Keratinocyte (primary cell): ENCODE data around the gene CDIPT. TPM values are rescaled to one million over a fixed set of nuclear protein-coding genes. Genes with fewer than 3 reads are reported as not detected.
A peak's percentile ranks its signal among the peaks of the same experiment; 100 is the strongest.

Experiments used
- DNase-seq: peaks from one replicate; pipeline ENCODE4 v3.0.0-alpha.2; 2011; ENCODE audit warnings: low read depth, missing footprints, low spot score
- FAIRE-seq: peaks from 2 replicates; lab custom pipeline; 2011; peaks lifted over from hg19 to GRCh38; lab: Jason Lieb, UNC
- H2AFZ ChIP-seq: 2 replicates; pipeline ENCODE4 v1.6.0; 2012; ENCODE audit warnings: low read length, control low read depth, inconsistent platforms; ENCODE audit not compliant: control insufficient read depth
- H3K27ac ChIP-seq: 2 replicates; pipeline ENCODE4 v1.5.1; 2011; ENCODE audit warnings: low read length; ENCODE audit not compliant: control insufficient read depth, insufficient read depth
- H3K27me3 ChIP-seq: 3 replicates; pipeline ENCODE4 v1.6.0; 2011; ENCODE audit warnings: low read length; ENCODE audit not compliant: control insufficient read depth, insufficient read depth; ENCODE audit errors: extremely low read depth
- H3K36me3 ChIP-seq, 2 experiments: 2 replicates in 1 of 2; 3 replicates in 1 of 2; pipeline ENCODE4 v1.5.1; 2011; ENCODE audit warnings: low read length in 2 of 2, mild to moderate bottlenecking in 1 of 2; ENCODE audit not compliant: control insufficient read depth in 2 of 2, insufficient read depth in 2 of 2; ENCODE audit errors: extremely low read depth in 1 of 2
- H3K4me1 ChIP-seq: 3 replicates; pipeline ENCODE4 v1.5.1; 2011; ENCODE audit warnings: low read length; ENCODE audit not compliant: control insufficient read depth, insufficient read depth; ENCODE audit errors: extremely low read depth
- H3K4me2 ChIP-seq: 3 replicates; pipeline ENCODE4 v1.6.0; 2011; ENCODE audit warnings: low read depth, low read length; ENCODE audit not compliant: control insufficient read depth, insufficient read depth; ENCODE audit errors: extremely low read depth
- H3K4me3 ChIP-seq, 3 experiments: fragments of 200-600 bp in 1 of 3; sonication (generic) in 1 of 3; 2 replicates in 2 of 3; 3 replicates in 1 of 3; pipeline ENCODE4 v1.5.1; 2011 to 2016; ENCODE audit warnings: low read length in 3 of 3, mild to moderate bottlenecking in 3 of 3, control low read depth in 2 of 3, inconsistent platforms in 1 of 3, low read depth in 1 of 3, mixed read lengths in 1 of 3, mixed run types in 1 of 3, moderate library complexity in 1 of 3; ENCODE audit not compliant: control insufficient read depth in 2 of 3, insufficient read depth in 2 of 3; ENCODE audit errors: extremely low read depth in 1 of 3
- H3K79me2 ChIP-seq: 2 replicates; pipeline ENCODE4 v1.6.0; 2012; ENCODE audit warnings: low read length; ENCODE audit not compliant: control insufficient read depth, insufficient read depth
- H3K9ac ChIP-seq: 3 replicates; pipeline ENCODE4 v1.6.0; 2011; ENCODE audit warnings: low read length; ENCODE audit not compliant: control insufficient read depth, insufficient read depth; ENCODE audit errors: extremely low read depth
- H3K9me1 ChIP-seq: 3 replicates; pipeline ENCODE4 v1.6.0; 2011; ENCODE audit warnings: low read length; ENCODE audit not compliant: control insufficient read depth, insufficient read depth; ENCODE audit errors: extremely low read depth
- H3K9me3 ChIP-seq: 2 replicates; pipeline ENCODE4 v1.5.1; 2012; ENCODE audit warnings: low read depth, low read length; ENCODE audit not compliant: control insufficient read depth
- H4K20me1 ChIP-seq: 3 replicates; pipeline ENCODE4 v1.6.0; 2011; ENCODE audit warnings: low read length; ENCODE audit not compliant: control insufficient read depth, insufficient read depth; ENCODE audit errors: extremely low read depth
- EZH2 ChIP-seq: IDR thresholded peaks from one replicate; pipeline ENCODE4 v1.6.1; 2012; ENCODE audit warnings: inconsistent platforms, mild to moderate bottlenecking, low read length, moderate library complexity
- dilution Hi-C: fragments of 300-500 bp; cut with MboI; formaldehyde crosslinking; loops from one replicate; pipeline ENCODE4 v1.7.0; 2020; ENCODE audit warnings: low sequenced_read_pairs; ENCODE audit not compliant: extremely low pct_ligation_motif_present
- polyA minus RNA-seq, 3 experiments: library from RNA; depleted of rRNA, polyadenylated mRNA; stranded (reverse); fragments of >200 nt; gene quantifications; 1 replicate in 1 of 3; 2 replicates in 1 of 3; 3 replicates in 1 of 3; pipeline ENCODE4 v1.2.3, GENCODE V29; 2011
- polyA plus RNA-seq, 5 experiments: library from polyadenylated mRNA; depleted of rRNA in 3 of 5; stranded (reverse) in 3 of 5; stranded (forward) in 1 of 5; unstranded in 1 of 5; fragments of >200 nt; gene quantifications; 1 replicate in 1 of 5; 2 replicates in 3 of 5; 3 replicates in 1 of 5; pipeline versions ENCODE4 v1.2.1 to v1.2.3, GENCODE V29; 2011 to 2012; ENCODE audit warnings: missing spikeins in 2 of 5, low read depth in 1 of 5, low replicate concordance in 1 of 5
- TF ChIP-seq, protein P1 (sequence below), 3 experiments: IDR thresholded peaks in 1 of 3; conservative IDR thresholded peaks in 1 of 3; optimal IDR thresholded peaks in 1 of 3; 2 replicates in 2 of 3; 3 replicates in 1 of 3; pipeline versions ENCODE3 to v1.5.1; 2011; ENCODE audit warnings: low read length in 3 of 3, mild to moderate bottlenecking in 3 of 3, moderate library complexity in 2 of 3, control low read depth in 1 of 3, inconsistent platforms in 1 of 3; ENCODE audit not compliant: insufficient read depth in 2 of 3; ENCODE audit errors: extremely low read depth in 1 of 3

Gene CDIPT, protein sequence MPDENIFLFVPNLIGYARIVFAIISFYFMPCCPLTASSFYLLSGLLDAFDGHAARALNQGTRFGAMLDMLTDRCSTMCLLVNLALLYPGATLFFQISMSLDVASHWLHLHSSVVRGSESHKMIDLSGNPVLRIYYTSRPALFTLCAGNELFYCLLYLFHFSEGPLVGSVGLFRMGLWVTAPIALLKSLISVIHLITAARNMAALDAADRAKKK
- polyA plus RNA-seq (49.5 to 94.6 TPM (median 60.0 TPM) in 3 replicates), polyA minus RNA-seq (47.8 to 94.3 TPM (median 65.9 TPM) in 3 replicates)
- 12.6 TPM for polyA plus RNA-seq (2011; ENCODE audit: low read depth)
- polyA plus RNA-seq (2011; cell fraction: cytosol; rRNA removed): 67.8 and 106 TPM in 2 replicates
- 65.0 and 79.3 TPM in 2 replicates for polyA plus RNA-seq (2011; cell fraction: nucleus; rRNA removed)
- polyA plus RNA-seq (2012; ENCODE audit: low replicate concordance): 50.5 and 67.6 TPM in 2 replicates
- 165 TPM for polyA minus RNA-seq (2011; cell fraction: cytosol; rRNA and poly(A)+ RNA removed)
- polyA minus RNA-seq (2011; cell fraction: nucleus; rRNA and poly(A)+ RNA removed): 33.9 and 34.9 TPM in 2 replicates

DNA sequence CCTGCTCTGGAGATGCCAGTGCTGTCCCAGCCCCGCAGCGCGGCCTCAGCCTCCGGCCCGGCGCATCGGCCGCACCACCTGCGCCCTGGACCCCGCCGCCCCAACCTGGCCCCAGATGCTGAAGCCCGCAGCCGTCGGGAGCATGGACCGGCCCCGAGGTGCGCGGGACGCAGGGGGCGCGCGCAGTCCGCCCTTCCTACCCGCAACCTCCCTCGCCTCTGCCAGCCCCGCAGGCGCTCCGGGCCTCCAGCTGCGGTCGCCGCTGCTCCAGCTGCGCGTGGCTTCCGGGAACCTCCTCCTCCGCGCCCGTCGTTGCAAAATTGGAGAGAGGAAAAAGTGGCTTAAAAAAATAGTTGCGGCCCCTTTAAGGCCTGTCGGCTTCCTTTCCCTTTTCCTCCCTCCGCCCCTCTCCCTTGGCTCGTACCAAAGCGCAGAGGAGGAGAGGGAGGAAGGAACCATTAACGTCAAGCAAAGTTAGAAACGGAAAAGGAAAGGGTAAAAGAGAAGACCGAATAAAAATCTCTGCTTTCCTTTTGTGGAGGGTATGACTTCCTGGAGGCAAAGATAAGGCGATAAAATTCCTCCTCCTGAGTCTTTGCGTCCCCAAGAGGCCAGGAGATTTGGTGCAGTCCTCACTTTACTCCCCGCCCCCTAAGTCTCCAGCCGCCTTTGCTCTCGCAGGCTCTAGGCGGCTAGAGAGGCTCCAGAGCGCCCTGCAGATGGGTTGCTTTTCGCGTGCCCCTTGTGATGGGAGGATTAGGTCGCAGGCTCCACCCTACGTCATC, at the start of gene CDIPT:
Gene CDIPT (minus strand): TSS at position 343 of the 785 bp plus-strand sequence. CDS start 369 bp downstream, outside the sequence.
- no peaks in the 10 kb centered on the region for H3K9me3 ChIP-seq
- peak; percentile 79 for DNase-seq
- no peaks in the 10 kb centered on the region for H4K20me1 ChIP-seq
- FAIRE-seq: peak; percentile 88
- peak within 1 kb of the TSS; percentile 72 to 94 (median 87) for H3K4me3 ChIP-seq
- peaks cover 8% of the 10 kb centered on the region for H3K79me2 ChIP-seq
- TF ChIP-seq, protein P1, sequence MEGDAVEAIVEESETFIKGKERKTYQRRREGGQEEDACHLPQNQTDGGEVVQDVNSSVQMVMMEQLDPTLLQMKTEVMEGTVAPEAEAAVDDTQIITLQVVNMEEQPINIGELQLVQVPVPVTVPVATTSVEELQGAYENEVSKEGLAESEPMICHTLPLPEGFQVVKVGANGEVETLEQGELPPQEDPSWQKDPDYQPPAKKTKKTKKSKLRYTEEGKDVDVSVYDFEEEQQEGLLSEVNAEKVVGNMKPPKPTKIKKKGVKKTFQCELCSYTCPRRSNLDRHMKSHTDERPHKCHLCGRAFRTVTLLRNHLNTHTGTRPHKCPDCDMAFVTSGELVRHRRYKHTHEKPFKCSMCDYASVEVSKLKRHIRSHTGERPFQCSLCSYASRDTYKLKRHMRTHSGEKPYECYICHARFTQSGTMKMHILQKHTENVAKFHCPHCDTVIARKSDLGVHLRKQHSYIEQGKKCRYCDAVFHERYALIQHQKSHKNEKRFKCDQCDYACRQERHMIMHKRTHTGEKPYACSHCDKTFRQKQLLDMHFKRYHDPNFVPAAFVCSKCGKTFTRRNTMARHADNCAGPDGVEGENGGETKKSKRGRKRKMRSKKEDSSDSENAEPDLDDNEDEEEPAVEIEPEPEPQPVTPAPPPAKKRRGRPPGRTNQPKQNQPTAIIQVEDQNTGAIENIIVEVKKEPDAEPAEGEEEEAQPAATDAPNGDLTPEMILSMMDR (optimal IDR thresholded peaks at IDR 0.05 in 1 of 3, IDR thresholded peaks at IDR 0.05 in 1 of 3, conservative IDR thresholded peaks at IDR 0.05 in 1 of 3; ENCODE audit: extremely low read depth in 1 of 3, insufficient read depth in 2 of 3, low read length in 3 of 3): peak; percentile 78 to 88 (median 78)
- TF ChIP-seq EZH2: no peak
- peak within 1 kb of the TSS; percentile 96 for H3K27ac ChIP-seq
- peak within 1 kb of the TSS; percentile 88 for H3K4me2 ChIP-seq
- dilution Hi-C loops: no loop called here
- H3K9me1 ChIP-seq: no peaks in the 10 kb centered on the region
- H3K4me1 ChIP-seq: peaks cover 6% of the 10 kb centered on the region
- H3K27me3 ChIP-seq: no peaks in the 10 kb centered on the region
- peak within 1 kb of the TSS; percentile 90 for H3K9ac ChIP-seq
- H3K36me3 ChIP-seq: peaks cover 9 to 13% of the 10 kb centered on the region in 2 experiments
- H2AFZ ChIP-seq: peak within 1 kb of the TSS; percentile 90

DNA sequence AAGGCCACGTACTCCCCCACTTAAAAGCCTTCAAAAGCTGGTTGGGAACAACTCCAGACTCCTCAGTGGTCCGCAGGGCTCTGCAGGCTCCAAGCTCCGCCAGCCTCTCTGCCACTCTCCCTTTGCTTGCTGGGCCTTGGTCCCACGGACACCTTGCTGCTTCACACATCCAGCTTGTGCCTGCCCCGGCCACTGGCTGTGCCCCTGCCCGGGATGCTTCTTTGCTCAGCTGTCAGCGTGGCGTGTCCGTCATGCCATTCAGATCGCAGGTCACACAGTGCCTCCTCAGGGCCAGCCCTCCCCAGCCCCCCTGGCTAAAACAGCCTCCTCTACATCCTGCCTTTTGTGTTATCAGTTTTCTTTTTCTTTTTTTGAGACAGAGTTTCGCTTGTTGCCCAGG, 49.1 kb upstream of the CDIPT start:
- no peaks in the 10 kb centered on the region for H3K27me3 ChIP-seq
- no peak overlapping the region for H3K27ac ChIP-seq
- H2AFZ ChIP-seq: no peak overlapping the region
- H3K9ac ChIP-seq: no peak overlapping the region
- TF ChIP-seq EZH2: no peak
- TF ChIP-seq, protein P1 (optimal IDR thresholded peaks at IDR 0.05 in 1 of 3, IDR thresholded peaks at IDR 0.05 in 1 of 3, conservative IDR thresholded peaks at IDR 0.05 in 1 of 3; ENCODE audit: extremely low read depth in 1 of 3, insufficient read depth in 2 of 3, low read length in 3 of 3): no peak
- DNase-seq (no peak), FAIRE-seq (no peak)
- H3K4me2 ChIP-seq: no peak overlapping the region
- dilution Hi-C loops: no loop called here
- no peaks in the 10 kb centered on the region for H3K9me3 ChIP-seq
- H3K4me3 ChIP-seq: no peak overlapping the region
- H3K4me1 ChIP-seq: no peaks in the 10 kb centered on the region
- H3K9me1 ChIP-seq: no peaks in the 10 kb centered on the region
- peaks cover 0 to 5% of the 10 kb centered on the region in 2 experiments for H3K36me3 ChIP-seq
- H3K79me2 ChIP-seq: no peaks in the 10 kb centered on the region
- no peaks in the 10 kb centered on the region for H4K20me1 ChIP-seq
